TTC549 (cell line): ENCODE data around the gene MYO18B.

Experiments
- FAIRE-seq: peaks from 2 replicates; lab custom pipeline; 2012; peaks lifted over from hg19 to GRCh38; lab: Jason Lieb, UNC

Gene MYO18B

DNA sequence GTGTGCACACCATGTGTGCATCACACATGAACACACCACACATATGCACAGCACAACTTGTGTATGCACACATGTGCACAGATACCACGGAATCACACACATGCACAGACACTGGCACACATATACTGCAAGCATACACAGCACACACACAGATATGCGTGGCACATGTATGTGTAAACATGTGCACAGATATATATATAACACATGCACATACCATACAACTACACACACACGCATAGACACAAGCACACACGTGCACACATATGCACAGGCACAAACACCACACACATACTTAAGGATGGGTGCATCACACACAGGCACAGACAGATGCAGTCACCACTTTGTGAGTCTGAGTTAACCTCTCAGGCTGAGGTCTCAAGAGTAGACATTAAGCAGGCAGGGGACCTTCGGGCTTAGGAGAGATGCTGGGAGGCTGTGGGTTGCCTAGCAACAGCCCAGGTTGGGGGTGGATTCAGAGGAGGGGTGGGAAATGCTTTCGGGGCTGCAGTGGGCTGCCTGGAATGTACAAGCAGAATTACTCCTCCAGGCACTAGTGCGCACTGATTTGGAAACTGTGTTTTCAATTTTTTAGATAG, 82.9 kb downstream of the MYO18B start:
- FAIRE-seq: no peak

DNA sequence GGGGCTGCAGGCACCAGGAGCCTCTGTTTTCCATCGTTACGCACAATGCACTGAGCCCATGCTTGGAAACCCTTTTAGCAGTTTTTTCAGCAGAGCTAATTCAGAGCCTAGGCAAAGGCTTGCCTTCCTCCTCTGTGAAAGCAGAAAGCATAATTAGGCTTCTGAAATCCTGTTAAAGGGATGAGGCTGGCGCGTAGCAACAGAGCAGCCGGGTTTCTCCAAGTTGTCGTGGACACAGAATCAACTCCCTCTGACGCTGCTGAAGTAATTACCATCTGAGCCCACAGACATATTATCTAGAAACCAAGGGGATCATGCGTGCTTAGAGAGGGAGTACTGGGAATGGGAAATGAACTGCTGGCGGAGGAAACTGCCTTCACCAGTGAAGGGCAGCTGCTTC, 85.4 kb downstream of the MYO18B start:
- no peak for FAIRE-seq

DNA sequence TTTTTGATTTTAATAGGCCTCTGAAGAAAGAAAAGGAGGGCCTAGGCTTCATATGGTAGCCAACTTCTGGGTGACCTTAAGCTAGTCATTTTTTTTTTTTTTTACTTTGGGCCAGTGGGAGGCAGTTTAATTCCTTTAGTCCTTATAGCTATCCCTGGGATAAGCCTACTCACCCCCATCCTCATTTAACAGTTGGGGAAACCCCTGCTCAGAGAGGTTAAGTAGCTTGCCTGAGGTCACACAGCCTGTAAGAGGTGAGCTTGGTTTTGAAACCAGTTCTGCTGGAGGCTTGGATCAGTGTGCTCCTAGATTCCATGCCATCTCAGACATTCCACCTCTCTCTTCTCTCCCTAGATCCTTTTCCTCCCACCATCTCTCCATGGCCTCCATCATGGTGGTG, 86.4 kb downstream of the MYO18B start:
- no peak for FAIRE-seq

DNA sequence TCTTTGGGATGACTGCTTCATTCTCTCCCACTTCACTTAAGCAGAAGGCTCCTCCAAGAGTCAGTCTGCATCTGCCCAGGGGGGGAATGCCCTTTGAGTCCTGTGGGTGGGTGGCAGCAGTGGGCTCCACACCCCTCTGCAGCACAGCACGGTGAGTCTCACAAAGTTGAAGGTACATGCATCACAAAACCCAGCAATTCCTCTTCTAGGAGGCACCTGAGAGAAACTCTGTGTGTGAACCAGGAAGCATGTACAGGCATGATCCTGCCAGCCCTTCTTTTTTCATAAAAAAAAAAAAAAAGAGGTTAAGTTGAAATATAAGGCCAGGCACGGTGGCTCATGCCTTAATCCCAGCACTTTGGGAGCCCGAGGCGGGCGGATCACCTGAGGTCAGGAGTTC, 87.2 kb downstream of the MYO18B start:
- FAIRE-seq: no peak

DNA sequence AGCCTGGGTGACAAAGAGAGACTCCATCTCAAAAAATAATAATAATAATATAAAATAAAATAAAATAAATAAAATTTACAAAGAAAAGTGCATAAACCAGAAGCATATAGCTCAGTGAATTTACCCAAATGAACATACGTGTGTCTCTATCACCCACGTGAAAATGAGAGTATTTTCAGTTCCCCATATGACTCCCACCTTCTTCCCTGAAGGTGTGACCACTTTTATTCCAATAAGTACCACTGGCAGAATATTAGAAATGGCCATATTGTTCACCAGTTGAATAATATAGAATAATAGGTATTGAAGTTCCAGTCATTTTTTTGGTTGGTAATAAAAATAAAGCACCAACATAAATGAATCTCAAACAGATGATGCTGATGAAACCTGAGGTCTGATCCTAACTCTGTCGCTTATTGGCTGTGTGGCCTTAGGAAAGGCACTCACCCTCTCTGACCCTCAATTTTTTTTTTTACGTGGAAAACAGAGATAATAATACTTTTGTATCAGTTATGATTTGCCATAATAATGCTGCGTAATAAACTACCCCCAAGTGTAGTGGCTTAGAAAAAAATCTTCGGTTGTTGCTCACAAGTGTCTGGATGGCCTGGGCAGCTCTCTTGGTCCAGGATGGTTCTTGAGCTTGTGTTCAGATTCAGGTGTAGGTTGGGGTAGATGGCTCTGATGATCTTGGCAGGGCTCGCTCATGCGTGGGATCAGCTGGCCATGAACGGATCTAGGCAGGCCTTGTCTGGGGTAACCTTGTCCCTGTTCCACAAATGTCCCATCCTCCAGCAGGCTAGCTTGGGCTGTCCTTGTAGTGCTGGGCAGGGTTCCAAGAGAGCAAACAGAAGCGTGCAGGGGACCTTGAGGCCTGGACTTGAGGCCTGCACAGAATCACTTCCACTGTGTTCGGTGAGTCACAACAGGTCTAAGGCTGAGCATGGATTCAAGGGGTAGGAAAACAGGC, 88.1 kb downstream of the MYO18B start:
- no peak for FAIRE-seq

DNA sequence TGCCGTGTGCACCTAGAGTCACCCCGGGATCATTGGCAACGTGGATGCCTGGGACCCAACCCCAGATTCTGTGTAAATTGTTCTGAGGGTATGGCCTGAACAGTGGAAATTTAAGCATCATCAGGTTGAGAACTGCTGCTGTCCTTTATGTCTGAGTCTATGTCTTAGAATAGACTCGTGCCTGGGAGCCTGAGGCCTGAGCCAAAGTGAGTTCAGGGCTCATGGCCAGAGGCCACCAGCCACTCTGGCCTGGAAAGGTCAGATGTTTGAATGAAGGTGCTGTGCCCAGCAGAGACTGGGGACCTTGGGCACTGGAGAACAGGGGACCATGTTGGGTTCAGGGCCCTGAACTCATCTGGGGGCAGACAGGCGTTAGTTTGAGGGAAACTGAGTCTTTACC, 91.1 kb downstream of the MYO18B start:
- FAIRE-seq: no peak

DNA sequence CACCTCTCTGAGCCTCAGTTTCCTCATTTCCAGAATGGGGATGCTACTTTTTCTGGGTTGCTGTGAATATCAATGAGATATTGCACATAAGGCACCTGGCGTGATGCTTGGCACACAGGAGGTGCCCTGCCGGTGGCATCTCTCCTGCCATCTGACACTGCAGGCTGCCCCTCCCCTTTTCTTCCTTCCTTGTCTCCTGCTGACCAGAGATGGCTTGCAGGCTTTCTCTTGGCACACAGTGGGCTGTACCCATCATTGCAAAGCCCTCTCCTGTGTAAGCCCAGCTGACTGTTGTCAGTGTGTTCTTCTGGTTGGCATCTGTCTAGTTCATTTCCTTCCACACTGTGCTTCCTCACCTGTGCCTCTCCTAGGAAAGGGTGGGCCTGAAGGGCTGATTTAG, 91.7 kb downstream of the MYO18B start:
- no peak for FAIRE-seq

DNA sequence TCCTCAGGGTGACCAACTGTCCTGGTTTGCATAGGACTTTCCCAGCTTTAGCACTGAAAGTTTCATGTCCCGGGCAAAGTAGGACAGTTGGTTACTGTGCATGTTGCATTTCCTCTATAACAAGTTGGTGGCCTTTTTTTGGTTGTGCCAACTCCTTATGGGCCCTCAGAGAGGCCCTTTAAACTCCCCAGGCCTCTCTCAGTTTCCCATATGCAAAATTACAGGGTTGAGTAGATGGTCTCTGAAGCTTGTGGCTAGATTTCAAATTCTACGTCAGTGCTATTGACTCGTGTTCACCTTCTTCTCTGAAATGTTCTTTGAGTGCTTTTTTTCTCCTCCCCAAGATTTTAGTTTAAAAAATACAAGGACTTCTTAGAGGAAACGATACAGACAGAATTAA, 92.5 kb downstream of the MYO18B start:
- FAIRE-seq: no peak

DNA sequence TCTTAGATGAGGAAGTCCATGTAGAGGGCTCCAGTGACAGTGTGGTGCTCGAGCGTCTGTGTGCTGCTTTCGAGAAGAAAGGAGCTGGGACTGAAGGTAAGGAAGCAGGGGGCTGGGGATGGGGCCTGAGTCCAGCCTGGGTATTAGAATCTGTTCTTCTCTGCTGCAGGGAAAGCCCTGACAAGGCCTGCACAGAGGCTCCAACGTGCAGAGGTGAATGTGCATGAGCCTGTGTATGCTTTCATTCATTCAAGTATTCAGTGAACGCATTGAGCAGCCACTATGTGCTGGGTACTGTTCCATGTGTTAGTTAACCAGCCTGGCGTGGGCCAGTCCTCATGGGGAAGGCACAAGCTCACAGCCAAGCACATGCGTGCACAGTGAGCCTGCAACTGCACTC, 93.4 kb downstream of the MYO18B start:
- FAIRE-seq: no peak

DNA sequence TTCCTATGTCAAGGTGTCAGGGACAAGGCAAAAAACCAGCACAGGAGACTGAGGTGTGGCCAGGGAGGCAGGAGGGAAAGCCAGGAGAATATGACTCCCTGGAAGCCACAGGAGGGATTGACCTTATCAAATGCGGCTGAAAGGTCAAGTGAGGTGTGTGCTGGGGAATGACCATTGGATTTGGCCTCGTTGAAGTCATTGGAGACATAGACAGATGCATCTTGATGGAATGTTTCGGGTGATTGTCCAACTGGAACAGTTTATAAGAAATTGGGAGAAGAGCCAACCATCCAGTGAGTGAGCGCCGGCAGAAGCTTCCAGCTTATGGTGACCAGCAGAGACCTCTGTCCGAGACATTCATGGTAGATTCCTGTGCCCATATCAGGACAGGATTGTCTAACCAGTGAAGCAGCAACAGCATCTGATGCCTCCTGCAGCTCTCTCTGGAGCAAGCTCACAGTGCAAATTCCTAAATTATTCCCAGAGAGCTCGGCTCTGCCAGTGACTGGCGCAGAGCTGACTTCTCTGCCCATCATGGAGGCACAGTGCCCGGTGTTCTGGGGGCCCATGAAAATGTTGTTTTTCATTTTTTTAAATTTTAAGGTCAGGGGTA, 95.4 kb downstream of the MYO18B start:
- FAIRE-seq: no peak

DNA sequence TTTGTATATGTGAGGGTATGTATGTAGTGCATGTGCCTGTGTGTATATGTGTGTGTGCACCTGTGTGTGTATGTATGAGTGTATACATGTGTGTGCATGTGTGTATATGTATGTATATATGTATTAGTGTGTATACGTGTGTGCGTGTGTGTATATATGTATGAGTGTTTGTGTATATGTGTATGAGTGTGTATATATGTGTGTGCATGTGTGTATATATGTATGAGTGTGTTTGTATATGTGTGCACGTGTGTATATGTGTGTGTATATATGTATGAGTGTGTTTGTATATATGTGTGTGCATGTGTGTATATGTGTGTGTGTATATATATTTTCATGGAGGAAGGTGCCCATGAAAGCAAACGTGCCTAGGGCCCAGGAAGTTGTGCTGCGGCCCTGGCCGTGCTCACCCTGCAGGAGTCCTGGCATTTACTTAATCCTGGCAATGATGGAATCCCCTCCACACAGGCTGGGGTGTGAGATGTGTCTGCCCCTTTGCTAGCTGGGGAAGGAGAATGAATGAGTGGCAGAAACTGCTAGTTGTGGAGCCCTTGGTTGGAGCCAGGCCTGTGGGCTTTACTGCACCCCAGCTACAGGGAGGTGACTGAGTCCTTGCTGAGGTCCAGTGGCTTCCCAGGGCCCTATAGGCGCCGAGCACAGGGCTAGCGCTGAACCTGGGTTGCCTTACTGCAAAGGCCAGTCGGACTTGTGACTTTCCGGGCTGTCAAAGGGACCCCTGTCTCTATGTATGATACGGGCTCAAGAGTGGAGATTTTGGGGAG, 97.2 kb downstream of the MYO18B start:
- FAIRE-seq: no peak

DNA sequence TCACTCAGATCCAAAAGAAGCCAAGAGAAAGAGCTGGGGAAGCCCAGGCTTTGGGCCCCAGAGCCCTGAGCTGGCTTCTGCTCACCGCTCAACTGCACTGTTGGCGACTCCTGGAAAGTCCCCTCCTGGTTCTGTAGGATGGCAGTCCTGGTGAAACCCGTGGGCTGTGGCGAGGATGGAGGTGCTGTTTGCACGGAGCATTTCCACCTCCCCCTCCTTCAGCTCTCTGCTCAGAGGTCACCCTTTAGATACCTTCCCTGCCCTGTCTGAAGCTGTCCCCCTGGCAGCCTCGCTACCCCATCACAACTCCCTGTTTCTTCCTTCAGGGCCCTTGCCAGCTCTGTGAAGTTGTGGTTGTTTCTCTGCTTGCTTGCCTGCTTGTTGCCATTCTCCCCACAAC, 97.8 kb downstream of the MYO18B start:
- no peak for FAIRE-seq

DNA sequence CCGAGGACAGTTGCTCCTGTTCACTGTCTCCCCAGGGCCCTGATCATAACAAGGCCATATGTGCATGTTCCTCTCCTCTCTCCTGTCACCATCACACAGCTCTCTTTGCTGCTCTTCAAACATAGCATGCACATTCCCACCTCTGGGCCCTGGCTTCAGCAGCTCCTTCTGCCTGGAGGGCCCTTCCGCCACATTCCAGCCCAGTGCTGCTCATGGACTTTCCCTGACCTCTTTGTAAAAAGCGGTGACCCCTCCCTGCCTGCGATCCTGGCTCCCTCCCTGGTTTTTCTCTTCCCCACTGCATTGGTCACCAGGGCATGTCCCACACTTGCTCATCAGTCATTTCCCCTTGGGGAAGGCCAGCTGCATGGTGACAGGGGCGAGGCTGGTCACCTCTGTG, 98.2 kb downstream of the MYO18B start:
- no peak for FAIRE-seq

DNA sequence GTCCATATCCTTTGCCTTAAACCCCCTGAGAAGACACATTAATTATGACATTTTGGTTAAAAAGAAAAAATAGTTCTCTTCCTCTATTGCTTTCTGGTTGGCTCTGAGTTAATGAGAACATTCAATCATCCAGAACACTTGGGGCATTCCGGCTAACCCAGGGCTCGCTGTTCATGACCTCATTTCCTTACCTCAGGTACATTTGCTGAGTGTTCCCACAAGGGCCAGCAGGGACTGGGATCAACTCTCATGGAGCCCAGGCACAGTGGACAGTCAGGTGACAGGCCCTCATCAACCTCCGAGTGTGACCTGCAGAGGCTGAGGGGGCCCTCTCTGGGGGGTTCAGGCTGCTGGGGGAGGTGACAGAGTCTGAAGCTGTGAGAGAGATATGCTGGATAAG, 98.9 kb downstream of the MYO18B start:
- FAIRE-seq: no peak

DNA sequence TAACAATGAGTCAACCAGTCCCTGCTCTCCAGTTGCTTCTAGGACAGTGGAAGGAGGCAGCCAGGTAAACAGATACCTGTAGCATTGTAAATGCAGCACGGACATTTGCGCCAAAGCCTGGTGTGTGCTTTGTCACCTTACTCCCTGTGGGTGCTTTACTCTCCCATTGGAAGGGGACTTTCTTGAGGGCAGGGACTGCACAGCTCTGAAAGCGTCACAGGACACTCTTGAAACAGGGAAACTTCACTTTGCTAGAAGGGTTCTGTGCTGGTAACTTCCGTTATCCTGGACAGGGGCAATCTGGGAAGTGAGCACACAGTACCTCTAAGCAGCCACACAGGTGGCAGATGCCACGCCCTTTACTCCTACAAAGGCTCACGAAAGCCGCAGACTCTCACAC, 99.8 kb downstream of the MYO18B start:
- no peak for FAIRE-seq

DNA sequence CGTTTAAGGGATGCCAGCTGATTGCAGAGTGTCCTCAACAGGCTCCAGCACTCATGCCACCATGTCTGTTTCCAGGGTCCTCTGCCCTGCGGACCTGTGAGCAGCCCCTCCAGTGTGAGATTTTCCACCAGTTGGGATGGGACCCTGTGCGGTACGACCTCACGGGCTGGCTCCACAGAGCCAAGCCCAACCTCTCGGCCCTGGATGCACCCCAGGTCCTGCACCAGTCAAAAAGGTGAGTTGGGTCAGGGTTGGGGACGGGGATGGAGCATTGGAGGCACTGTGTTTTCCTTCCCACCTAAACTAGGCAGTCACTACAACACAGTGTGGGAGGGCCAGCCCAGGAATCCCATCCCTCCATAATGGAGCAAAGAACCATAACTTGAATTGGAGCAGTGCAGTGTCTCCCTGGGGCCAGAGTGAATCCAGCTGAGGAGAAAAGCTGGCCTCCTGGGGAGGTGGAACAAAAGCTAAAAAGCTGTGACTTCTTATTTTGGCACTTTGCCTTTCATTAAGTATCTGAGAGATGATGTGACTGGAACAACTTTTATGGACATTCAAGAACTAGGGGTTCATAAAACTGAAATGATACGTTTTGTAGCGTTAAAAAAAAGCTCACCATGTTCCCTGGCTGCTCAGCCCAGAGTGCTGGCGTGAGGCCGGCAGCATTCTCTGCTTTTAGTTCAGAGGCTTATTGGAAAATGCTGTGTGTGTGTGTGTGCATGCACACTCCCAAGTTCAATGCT, 101.8 kb downstream of the MYO18B start:
- FAIRE-seq: no peak

DNA sequence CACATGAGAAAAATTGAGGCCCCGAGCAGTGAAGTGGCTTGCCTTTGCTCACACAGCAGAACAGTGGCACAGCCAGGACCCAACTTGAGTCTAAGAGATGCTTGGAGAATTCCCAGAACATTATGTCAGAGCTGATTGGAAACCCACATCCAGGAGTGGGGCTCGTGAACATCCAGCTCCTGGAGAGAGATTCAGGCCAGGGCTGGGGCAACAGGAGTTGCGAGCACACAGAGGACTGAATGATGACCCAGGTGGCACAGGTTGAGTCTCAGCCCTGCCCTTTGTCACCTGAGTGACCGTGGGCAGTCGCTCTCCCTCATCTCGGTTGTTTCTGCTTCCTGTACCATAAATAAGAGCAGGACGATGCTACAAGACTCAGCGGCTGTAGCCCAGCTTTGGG, 102.6 kb downstream of the MYO18B start:
- FAIRE-seq: no peak

DNA sequence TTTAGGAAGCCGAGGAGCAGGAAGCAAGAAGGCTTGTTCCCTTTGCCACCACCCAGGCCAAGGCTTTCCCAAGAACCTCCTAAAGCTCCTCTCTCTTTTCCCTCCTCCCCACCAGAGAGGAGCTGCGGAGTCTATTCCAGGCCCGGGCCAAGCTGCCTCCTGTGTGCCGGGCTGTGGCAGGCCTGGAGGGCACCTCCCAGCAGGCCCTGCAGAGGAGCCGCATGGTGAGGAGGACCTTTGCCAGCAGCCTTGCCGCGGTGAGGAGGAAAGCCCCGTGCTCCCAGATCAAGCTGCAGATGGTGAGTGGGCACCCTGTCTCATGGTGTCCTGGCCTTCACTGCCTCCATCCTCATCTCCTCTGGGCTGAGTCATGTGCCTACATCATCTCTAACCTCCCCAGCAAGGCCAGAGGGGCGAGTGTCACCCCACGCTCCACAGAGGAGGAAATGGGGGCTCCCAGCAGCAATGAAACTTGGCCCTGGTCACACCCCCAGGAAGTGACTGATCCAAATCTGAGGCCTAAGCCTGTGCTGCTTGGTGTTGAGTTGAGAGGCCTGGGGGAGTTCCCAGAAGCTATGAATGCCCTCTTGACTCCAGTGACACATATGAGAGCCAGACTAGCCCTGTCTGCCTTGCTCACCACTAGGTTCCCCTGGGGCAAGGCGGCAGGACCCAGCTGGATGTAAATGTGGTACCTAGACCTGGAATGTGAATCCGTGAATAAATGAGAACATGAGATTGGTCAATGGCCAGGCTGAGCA, 104.2 kb downstream of the MYO18B start:
- FAIRE-seq: no peak

DNA sequence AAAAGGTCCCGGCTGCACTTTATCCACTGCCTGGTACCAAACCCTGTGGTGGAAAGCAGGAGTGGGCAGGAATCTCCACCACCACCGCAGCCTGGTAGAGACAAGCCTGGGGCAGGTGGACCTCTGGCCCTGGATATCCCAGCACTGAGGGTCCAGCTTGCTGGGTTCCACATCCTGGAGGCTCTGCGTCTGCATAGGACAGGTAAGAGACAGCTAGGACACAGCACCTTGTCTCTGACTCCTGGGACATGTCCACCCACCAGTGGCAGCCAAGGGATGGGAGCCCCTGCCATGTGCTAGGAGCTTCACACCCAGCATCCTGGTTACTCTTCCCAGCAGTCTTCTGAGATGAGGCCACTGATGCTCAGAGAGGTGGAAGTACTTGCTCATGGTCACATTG, 105.5 kb downstream of the MYO18B start:
- no peak for FAIRE-seq

DNA sequence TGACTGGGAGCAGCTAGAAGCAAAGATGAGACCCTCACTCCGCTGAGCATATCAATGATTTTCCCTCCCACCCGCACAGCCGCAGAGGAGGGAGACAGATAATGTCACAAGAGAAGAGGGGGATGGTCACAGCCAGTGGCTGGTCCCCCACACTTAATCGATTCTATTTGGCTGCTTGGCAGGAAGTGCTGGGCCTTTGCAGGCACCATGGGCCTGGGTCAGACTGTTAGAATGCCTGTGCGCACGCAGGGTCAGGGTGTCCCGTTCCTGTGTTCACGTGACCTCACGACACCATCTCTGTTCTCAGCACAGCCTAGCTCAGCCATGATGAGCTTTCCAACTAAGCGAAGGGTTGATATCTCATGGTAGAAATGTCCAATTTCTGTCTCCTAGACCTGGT, 107.0 kb downstream of the MYO18B start:
- no peak for FAIRE-seq

DNA sequence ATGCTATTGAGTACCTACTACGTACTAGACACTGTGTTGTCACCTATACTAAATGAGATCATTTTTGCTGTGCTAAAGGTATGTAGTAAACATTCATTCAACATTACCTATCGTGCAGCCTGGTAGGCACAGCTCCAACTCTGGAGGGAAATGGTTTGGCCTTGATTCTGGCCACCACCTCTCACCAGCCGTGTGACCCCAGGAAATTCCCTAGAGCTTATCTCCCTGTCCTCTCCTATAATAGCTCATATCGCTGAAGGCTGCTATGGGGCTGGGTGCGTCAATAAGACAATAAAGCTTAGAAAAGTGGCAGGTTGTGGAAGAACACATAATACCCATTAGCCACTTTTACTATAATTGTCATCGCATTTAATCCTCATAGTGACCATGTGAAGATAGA, 107.5 kb downstream of the MYO18B start:
- no peak for FAIRE-seq
